ENCODE measurements around the gene BTBD2.

BTBD2 gene

DNA sequence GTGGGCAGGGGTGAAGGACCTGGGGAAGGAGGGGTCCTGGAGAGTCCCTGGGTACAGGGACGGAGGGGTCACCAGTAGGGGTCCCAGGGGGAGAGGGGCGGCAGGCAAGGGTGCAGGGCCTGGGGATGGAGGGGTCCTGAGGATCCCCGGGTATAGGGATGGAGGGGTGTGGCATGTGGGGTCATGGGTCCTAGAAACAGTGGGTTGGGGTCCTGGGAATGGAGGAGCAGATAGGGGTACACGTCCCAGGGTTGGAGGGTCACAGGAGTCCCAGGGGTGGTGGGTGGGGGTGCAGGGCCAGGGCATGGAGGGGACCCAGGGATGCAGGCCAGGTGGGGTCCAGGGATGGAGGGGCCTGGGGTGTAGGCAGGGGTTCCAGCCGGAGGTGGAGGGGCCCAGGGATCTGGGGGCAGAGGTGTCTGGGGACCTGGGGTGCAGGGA lies 1.4 kb downstream of the BTBD2 start:
- DNase-seq (ENCODE audit: extremely low read depth, insufficient read length), result no peak
- H3K27me3 ChIP-seq (replicated peaks; ENCODE audit: control insufficient read depth, insufficient read depth, low read length), result no peaks in the 10 kb centered on the region
- peak overlapping the region; percentile 77 for H3K4me3 ChIP-seq (replicated peaks; ENCODE audit: low read depth, low read length)
- TF ChIP-seq, protein P1, sequence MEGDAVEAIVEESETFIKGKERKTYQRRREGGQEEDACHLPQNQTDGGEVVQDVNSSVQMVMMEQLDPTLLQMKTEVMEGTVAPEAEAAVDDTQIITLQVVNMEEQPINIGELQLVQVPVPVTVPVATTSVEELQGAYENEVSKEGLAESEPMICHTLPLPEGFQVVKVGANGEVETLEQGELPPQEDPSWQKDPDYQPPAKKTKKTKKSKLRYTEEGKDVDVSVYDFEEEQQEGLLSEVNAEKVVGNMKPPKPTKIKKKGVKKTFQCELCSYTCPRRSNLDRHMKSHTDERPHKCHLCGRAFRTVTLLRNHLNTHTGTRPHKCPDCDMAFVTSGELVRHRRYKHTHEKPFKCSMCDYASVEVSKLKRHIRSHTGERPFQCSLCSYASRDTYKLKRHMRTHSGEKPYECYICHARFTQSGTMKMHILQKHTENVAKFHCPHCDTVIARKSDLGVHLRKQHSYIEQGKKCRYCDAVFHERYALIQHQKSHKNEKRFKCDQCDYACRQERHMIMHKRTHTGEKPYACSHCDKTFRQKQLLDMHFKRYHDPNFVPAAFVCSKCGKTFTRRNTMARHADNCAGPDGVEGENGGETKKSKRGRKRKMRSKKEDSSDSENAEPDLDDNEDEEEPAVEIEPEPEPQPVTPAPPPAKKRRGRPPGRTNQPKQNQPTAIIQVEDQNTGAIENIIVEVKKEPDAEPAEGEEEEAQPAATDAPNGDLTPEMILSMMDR (IDR thresholded peaks at IDR 0.05; ENCODE audit: insufficient read depth, low read length, poor library complexity, severe bottlenecking), result no peak
- no peaks in the 10 kb centered on the region; the same call in 1 of the 2 replicates for H3K36me3 ChIP-seq (ENCODE audit: control insufficient read depth, insufficient read depth, low read length)

DNA sequence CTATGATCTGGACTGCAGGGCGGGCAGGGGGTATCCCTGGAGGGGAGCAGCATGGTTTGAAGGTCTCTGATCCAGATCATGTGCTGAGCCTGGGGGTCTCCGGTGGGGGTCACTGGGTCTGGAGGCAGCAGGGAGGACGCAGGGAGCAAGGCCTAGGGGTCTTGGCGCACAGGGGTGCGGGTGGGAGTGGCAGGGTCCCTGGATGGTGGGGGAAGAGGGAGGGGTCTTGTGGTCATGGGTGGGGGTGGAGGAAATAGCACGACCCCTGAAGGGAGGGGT lies 1.9 kb downstream of the BTBD2 start:
- TF ChIP-seq, protein P1 (IDR thresholded peaks at IDR 0.05; ENCODE audit: insufficient read depth, low read length, poor library complexity, severe bottlenecking), result no peak
- Histone ChIP-seq H3K27me3 (replicated peaks; ENCODE audit: control insufficient read depth, insufficient read depth, low read length) (no peaks in the 10 kb centered on the region), H3K36me3 (ENCODE audit: control insufficient read depth, insufficient read depth, low read length) (no peaks in the 10 kb centered on the region; the same call in 1 of the 2 replicates), H3K4me3 (replicated peaks; ENCODE audit: low read depth, low read length) (no peak overlapping the region)
- DNase-seq (ENCODE audit: extremely low read depth, insufficient read length), result no peak

DNA sequence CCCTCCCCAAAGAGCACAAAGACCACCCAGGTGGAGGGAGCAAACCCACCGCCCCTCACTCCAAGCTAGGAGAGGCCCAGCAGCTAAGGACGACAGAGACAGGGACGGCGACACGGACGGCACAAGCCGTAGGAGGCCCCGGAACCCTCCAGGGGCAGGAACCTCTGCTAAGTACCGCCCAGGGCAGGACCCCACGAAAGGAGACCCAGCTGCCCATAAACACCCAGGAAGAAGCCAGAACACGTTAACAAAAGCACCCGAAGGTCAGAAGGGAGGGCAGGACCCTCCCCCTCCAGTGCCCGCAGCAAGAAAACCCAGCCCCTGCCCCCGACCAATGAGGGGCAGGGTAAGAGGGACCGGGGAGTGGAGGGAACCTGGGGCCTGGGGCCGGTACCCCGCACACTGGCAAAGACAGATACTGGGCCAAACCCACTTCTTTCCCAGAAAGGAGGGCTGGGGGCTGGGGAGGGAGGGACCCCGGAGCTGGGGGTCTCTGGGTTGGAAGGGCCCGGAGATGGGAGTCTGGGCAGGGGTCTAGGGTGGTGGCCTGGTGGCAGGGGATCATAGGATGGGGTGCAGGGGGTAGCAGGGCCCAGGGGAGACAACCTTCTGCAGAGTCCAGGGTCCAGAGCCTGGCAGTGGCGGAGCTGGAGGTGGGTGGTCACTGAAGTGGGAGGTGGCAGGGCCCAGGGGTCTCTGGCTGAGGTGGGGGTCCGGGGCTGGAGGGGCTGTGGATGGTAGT lies 2.4 kb downstream of the BTBD2 start:
- no peak for DNase-seq (ENCODE audit: extremely low read depth, insufficient read length)
- Histone ChIP-seq H3K4me3 (replicated peaks; ENCODE audit: low read depth, low read length) (no peak overlapping the region), H3K27me3 (replicated peaks; ENCODE audit: control insufficient read depth, insufficient read depth, low read length) (no peaks in the 10 kb centered on the region), H3K36me3 (ENCODE audit: control insufficient read depth, insufficient read depth, low read length) (no peaks in the 10 kb centered on the region; the same call in 1 of the 2 replicates)
- TF ChIP-seq, protein P1 (IDR thresholded peaks at IDR 0.05; ENCODE audit: insufficient read depth, low read length, poor library complexity, severe bottlenecking), result no peak

DNA sequence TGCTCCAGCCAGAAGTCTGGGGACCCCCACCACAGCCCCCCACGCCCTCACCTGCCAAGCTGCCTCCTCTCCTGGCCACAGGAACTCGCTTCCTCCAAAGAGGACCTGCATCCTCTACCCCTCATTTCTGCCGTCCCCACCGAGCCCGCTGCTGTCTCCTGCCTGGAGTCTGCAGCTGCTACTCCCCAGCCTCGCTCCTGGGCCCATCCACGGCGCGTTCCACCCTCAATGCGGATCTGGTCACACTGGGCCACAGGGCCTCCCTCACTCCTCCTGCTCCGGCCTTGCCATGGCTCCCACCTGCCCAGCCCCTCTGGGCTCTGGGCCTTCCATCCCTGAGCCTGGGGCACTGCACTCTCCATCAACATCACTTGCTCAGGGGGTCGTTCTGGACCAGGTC lies 4.3 kb downstream of the BTBD2 start:
- no peak overlapping the region for H3K4me3 ChIP-seq (replicated peaks; ENCODE audit: low read depth, low read length)
- TF ChIP-seq, protein P1 (IDR thresholded peaks at IDR 0.05; ENCODE audit: insufficient read depth, low read length, poor library complexity, severe bottlenecking), result no peak
- DNase-seq (ENCODE audit: extremely low read depth, insufficient read length), result no peak

DNA sequence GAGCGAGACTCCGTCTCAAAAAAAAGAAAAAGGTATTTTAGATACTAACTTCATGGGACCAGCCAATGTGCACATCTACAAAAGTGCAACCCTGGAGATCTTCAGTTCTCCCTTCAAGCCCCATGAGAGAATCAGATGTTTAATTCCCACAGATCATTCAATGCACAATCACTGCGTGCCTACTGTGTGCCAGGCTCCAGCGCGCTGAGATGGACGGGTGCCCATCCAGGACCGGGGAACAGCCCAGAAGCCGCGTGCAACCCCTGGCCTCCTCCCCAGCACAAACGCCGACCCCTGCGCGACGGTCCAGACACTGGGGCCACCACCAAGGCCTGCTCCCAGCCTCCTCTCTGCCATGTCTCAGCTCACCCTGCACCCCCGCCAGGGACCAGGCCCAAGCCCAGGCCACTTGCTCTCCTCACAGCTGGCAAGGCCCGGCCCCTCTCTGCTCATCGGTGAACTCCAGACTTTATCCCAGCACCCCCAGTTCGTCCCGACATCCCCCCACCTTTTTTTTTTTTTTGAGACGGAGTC lies 5.3 kb downstream of the BTBD2 start:
- Histone ChIP-seq H3K36me3 (ENCODE audit: control insufficient read depth, insufficient read depth, low read length) (no peaks in the 10 kb centered on the region; the same call in 1 of the 2 replicates), H3K27me3 (replicated peaks; ENCODE audit: control insufficient read depth, insufficient read depth, low read length) (no peaks in the 10 kb centered on the region), H3K4me3 (replicated peaks; ENCODE audit: low read depth, low read length) (no peak overlapping the region)
- TF ChIP-seq, protein P1 (IDR thresholded peaks at IDR 0.05; ENCODE audit: insufficient read depth, low read length, poor library complexity, severe bottlenecking), result no peak
- no peak for DNase-seq (ENCODE audit: extremely low read depth, insufficient read length)

More for the DNA sequence above, 4.3 kb downstream of the BTBD2 start:
- H3K36me3 ChIP-seq (ENCODE audit: control insufficient read depth, insufficient read depth, low read length), result no peaks in the 10 kb centered on the region; the same call in 1 of the 2 replicates
- H3K27me3 ChIP-seq (replicated peaks; ENCODE audit: control insufficient read depth, insufficient read depth, low read length), result no peaks in the 10 kb centered on the region

Data from GM06990 (cell line).